HCT116 (cell line): ENCODE measurements around the gene KCNN3.

Experiments used
- CBX3 ChIP-seq: IDR thresholded peaks from 2 replicates; pipeline ENCODE4 v1.6.1; 2012; ENCODE audit warnings: low read depth
- CEBPB ChIP-seq: IDR thresholded peaks from 2 replicates; pipeline ENCODE4 v1.6.1; 2012; ENCODE audit warnings: low read depth
- ELF1 ChIP-seq: IDR thresholded peaks from 2 replicates; pipeline ENCODE4 v1.6.1; 2012; ENCODE audit warnings: low read depth, borderline replicate concordance
- EZH2 ChIP-seq: fragments of 200-600 bp; sonication (generic); IDR thresholded peaks from 2 replicates; pipeline ENCODE4 v1.6.1; 2017; ENCODE audit warnings: antibody characterized with exemption, mixed run types
- RAD21 ChIP-seq: IDR thresholded peaks from 2 replicates; pipeline ENCODE4 v1.6.1; 2012; ENCODE audit warnings: low read depth, mild to moderate bottlenecking
- ZFX ChIP-seq: fragments of 450-650 bp; IDR thresholded peaks from 2 replicates; pipeline ENCODE4 v1.6.1; 2017
- TF ChIP-seq, protein P1 (sequence below), 3 experiments: fragments of 200-600 bp in 1 of 3; sonication (generic) in 1 of 3; IDR thresholded peaks in 2 of 3; conservative IDR thresholded peaks in 1 of 3; 2 replicates each; pipeline ENCODE4 v1.5.1; 2012 to 2017; ENCODE audit warnings: low read depth in 2 of 3, low read length in 2 of 3, antibody characterized with exemption in 1 of 3, borderline replicate concordance in 1 of 3, control low read depth in 1 of 3, mild to moderate bottlenecking in 1 of 3, mixed read lengths in 1 of 3, mixed run types in 1 of 3, moderate library complexity in 1 of 3; ENCODE audit not compliant: insufficient read depth in 1 of 3

DNA sequence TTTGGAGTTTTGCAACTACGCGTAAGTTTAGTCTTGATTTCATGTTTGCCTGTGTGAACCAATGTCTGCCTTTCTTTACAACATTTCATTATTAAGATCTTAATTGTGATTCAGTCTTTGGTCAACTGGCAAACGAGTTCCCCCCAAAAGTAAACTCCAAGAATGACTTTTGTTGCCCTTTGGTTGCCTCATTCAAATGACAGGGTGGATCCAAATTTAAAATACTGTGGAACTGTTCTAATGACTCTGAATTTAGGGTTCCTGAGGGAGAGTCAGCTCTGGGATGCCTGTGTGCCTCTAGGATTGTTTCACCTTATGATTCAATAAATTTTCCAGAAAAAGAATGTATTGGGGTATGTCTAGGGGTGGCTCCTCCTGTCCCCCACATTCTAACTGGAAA, 105.3 kb downstream of the KCNN3 start:
- TF ChIP-seq CBX3 = no peak
- TF ChIP-seq EZH2 = no peak
- TF ChIP-seq, protein P1, sequence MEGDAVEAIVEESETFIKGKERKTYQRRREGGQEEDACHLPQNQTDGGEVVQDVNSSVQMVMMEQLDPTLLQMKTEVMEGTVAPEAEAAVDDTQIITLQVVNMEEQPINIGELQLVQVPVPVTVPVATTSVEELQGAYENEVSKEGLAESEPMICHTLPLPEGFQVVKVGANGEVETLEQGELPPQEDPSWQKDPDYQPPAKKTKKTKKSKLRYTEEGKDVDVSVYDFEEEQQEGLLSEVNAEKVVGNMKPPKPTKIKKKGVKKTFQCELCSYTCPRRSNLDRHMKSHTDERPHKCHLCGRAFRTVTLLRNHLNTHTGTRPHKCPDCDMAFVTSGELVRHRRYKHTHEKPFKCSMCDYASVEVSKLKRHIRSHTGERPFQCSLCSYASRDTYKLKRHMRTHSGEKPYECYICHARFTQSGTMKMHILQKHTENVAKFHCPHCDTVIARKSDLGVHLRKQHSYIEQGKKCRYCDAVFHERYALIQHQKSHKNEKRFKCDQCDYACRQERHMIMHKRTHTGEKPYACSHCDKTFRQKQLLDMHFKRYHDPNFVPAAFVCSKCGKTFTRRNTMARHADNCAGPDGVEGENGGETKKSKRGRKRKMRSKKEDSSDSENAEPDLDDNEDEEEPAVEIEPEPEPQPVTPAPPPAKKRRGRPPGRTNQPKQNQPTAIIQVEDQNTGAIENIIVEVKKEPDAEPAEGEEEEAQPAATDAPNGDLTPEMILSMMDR (IDR thresholded peaks at IDR 0.05 in 2 of 3, conservative IDR thresholded peaks at IDR 0.05 in 1 of 3; ENCODE audit: borderline replicate concordance in 1 of 3, insufficient read depth in 1 of 3, low read depth in 2 of 3, low read length in 2 of 3) = no peak
- TF ChIP-seq ELF1 = no peak
- TF ChIP-seq CEBPB = no peak
- no peak for TF ChIP-seq ZFX
- no peak for TF ChIP-seq RAD21
